Natural killer cell treated with Interleukin-12 subunit alpha and Interleukin-12 subunit beta and Interleukin-15 and Interleukin-18, amount 100 ng/mL, for 72 hours (primary cell): Measurements from ENCODE around the gene PROCA1. TPM values are rescaled to one million over a fixed set of nuclear protein-coding genes. Genes with fewer than 3 reads are reported as not detected.

Experiments used
- ATAC-seq, 2 donors: fragments of 150-1000 bp; cut with Tn5 transposase in 1 of 2; sonication (Bioruptor Pico), chemical (Tn5 transposase) in 1 of 2; 2 replicates each; pipeline ENCODE4 v1.10.0; 2021
- DNase-seq: peaks from one replicate; pipeline ENCODE4 v3.0.0; 2022; ENCODE audit warnings: low spot score
- H3K27ac Mint-ChIP-seq, 2 donors: 1 replicate in 1 of 2; 2 replicates in 1 of 2; pipeline ENCODE4 v1.8.0; 2022; ENCODE audit warnings: mixed read lengths in 2 of 2, mild to moderate bottlenecking in 1 of 2, moderate library complexity in 1 of 2
- H3K27me3 Mint-ChIP-seq, 2 donors: 1 replicate in 1 of 2; 2 replicates in 1 of 2; pipeline ENCODE4 v1.8.0; 2022; ENCODE audit warnings: mixed read lengths in 2 of 2
- H3K36me3 Mint-ChIP-seq: one replicate; pipeline ENCODE4 v1.8.0; 2022; ENCODE audit warnings: mixed read lengths
- H3K4me1 Mint-ChIP-seq, 2 donors: 1 replicate in 1 of 2; 2 replicates in 1 of 2; pipeline ENCODE4 v1.8.0; 2022; ENCODE audit warnings: low read depth in 2 of 2, mixed read lengths in 2 of 2, mild to moderate bottlenecking in 1 of 2
- H3K4me3 Mint-ChIP-seq: one replicate; pipeline ENCODE4 v1.8.0; 2022; ENCODE audit warnings: mixed read lengths
- H3K9me3 Mint-ChIP-seq: 2 replicates; pipeline ENCODE4 v1.8.0; 2022; ENCODE audit warnings: mixed read lengths
- total RNA-seq, 2 donors: library from RNA; stranded (reverse); gene quantifications; one replicate each; pipeline ENCODE4 v1.2.3, GENCODE V29; 2022

The PROCA1 gene
- total RNA-seq, 2 donors from 2014 or later: 3.7 to 4.6 TPM

- DNase-seq (no peak), ATAC-seq (no peak)
- no peaks in the 10 kb centered on the region for H3K9me3 Mint-ChIP-seq
- H3K4me3 Mint-ChIP-seq: no peak overlapping the region
- H3K36me3 Mint-ChIP-seq: peaks cover 16% of the 10 kb centered on the region
- peaks cover 12 to 15% of the 10 kb centered on the region in 2 donors for H3K27me3 Mint-ChIP-seq
- H3K27ac Mint-ChIP-seq: no peak overlapping the region
- peaks cover 36 to 39% of the 10 kb centered on the region in 2 donors for H3K4me1 Mint-ChIP-seq
Observed at GRCh38 chr17:28716740-28717577, 5.3 kb upstream of the PROCA1 start.

- Mint-ChIP-seq H3K4me1 (peaks cover 32 to 36% of the 10 kb centered on the region in 2 donors), H3K9me3 (no peaks in the 10 kb centered on the region), H3K27ac (no peak overlapping the region), H3K36me3 (peaks cover 5% of the 10 kb centered on the region), H3K4me3 (no peak overlapping the region), H3K27me3 (peaks cover 12 to 15% of the 10 kb centered on the region in 2 donors)
- DNase-seq: no peak
- ATAC-seq: no peak
Observed at GRCh38 chr17:28715217-28715616, 3.5 kb upstream of the PROCA1 start.

- H3K27ac Mint-ChIP-seq: peak overlapping the region in 1 of 2 donors; percentile 16
- DNase-seq (no peak), ATAC-seq (no peak)
- peaks cover 24 to 28% of the 10 kb centered on the region in 2 donors for H3K4me1 Mint-ChIP-seq
- H3K9me3 Mint-ChIP-seq: no peaks in the 10 kb centered on the region
- H3K27me3 Mint-ChIP-seq: peaks cover 12 to 15% of the 10 kb centered on the region in 2 donors
- no peak overlapping the region for H3K4me3 Mint-ChIP-seq
- no peaks in the 10 kb centered on the region for H3K36me3 Mint-ChIP-seq
Observed at GRCh38 chr17:28714281-28714680, 2.6 kb upstream of the PROCA1 start.

GRCh38 chr17:28712705-28713415 is 1.2 kb upstream of the PROCA1 start:
- Mint-ChIP-seq H3K27me3 (peaks cover 12 to 15% of the 10 kb centered on the region in 2 donors), H3K9me3 (no peaks in the 10 kb centered on the region), H3K27ac (peak overlapping the region; percentile 85 to 94), H3K4me3 (peak overlapping the region; percentile 83), H3K4me1 (peaks cover 13 to 18% of the 10 kb centered on the region in 2 donors), H3K36me3 (no peaks in the 10 kb centered on the region)
- DNase-seq: peak; percentile 28
- ATAC-seq: no peak

- Mint-ChIP-seq H3K9me3 (no peaks in the 10 kb centered on the region), H3K36me3 (no peaks in the 10 kb centered on the region), H3K4me3 (peak overlapping the region; percentile 83), H3K4me1 (peaks cover 13 to 17% of the 10 kb centered on the region in 2 donors), H3K27ac (peak overlapping the region; percentile 85 to 94), H3K27me3 (peaks cover 12 to 15% of the 10 kb centered on the region in 2 donors)
- DNase-seq: peak; percentile 84
- ATAC-seq: peak; percentile 56 to 57
Observed at GRCh38 chr17:28712032-28712704, 480 bp upstream of the PROCA1 start.

GRCh38 chr17:28710861-28711722 is 596 bp downstream of the PROCA1 start:
- peak; percentile 94 to 96 for ATAC-seq
- H3K9me3 Mint-ChIP-seq: no peaks in the 10 kb centered on the region

GRCh38 chr17:28707339-28707720 is 4.4 kb downstream of the PROCA1 start:
- Mint-ChIP-seq H3K36me3 (peaks cover 11% of the 10 kb centered on the region), H3K27me3 (no peaks in the 10 kb centered on the region), H3K27ac (no peak overlapping the region), H3K9me3 (no peaks in the 10 kb centered on the region), H3K4me1 (peaks cover 9 to 19% of the 10 kb centered on the region in 2 donors), H3K4me3 (no peak overlapping the region)
- ATAC-seq: no peak
- DNase-seq: no peak

More at GRCh38 chr17:28710861-28711722, 596 bp downstream of the PROCA1 start:
- Mint-ChIP-seq H3K4me3 (peak overlapping the region; percentile 92), H3K27ac (peak overlapping the region; percentile 85 to 94), H3K36me3 (no peaks in the 10 kb centered on the region), H3K27me3 (peaks cover 12 to 15% of the 10 kb centered on the region in 2 donors), H3K4me1 (peaks cover 13 to 17% of the 10 kb centered on the region in 2 donors)
- peak; percentile 90 for DNase-seq

GRCh38 chr17:28706471-28707338 is 5.0 kb downstream of the PROCA1 start:
- Mint-ChIP-seq H3K36me3 (peaks cover 13% of the 10 kb centered on the region), H3K4me3 (no peak overlapping the region), H3K27me3 (no peaks in the 10 kb centered on the region), H3K27ac (no peak overlapping the region), H3K4me1 (peaks cover 2 to 13% of the 10 kb centered on the region in 2 donors), H3K9me3 (no peaks in the 10 kb centered on the region)
- DNase-seq (no peak), ATAC-seq (no peak)

- Mint-ChIP-seq H3K9me3 (no peaks in the 10 kb centered on the region), H3K27ac (peak overlapping the region in 1 of 2 donors; percentile 57), H3K4me3 (no peak overlapping the region), H3K4me1 (peaks cover 0 to 9% of the 10 kb centered on the region in 2 donors), H3K27me3 (no peaks in the 10 kb centered on the region), H3K36me3 (peaks cover 13% of the 10 kb centered on the region)
- no peak for DNase-seq
- ATAC-seq: no peak
Observed at GRCh38 chr17:28705728-28706334, 5.9 kb downstream of the PROCA1 start.

GRCh38 chr17:28705074-28705659 is 6.5 kb downstream of the PROCA1 start:
- ATAC-seq: no peak
- Mint-ChIP-seq H3K9me3 (no peaks in the 10 kb centered on the region), H3K27ac (peak overlapping the region in 1 of 2 donors; percentile 57)

GRCh38 chr17:28704219-28704858 is 7.3 kb downstream of the PROCA1 start:
- H3K27ac Mint-ChIP-seq: peak overlapping the region in 1 of 2 donors; percentile 31
- peaks cover 13% of the 10 kb centered on the region for H3K36me3 Mint-ChIP-seq
- peaks cover 0 to 5% of the 10 kb centered on the region in 2 donors for H3K4me1 Mint-ChIP-seq
- DNase-seq (no peak), ATAC-seq (no peak)
- no peak overlapping the region for H3K4me3 Mint-ChIP-seq
- no peaks in the 10 kb centered on the region for H3K27me3 Mint-ChIP-seq
- no peaks in the 10 kb centered on the region for H3K9me3 Mint-ChIP-seq

More at GRCh38 chr17:28705074-28705659, 6.5 kb downstream of the PROCA1 start:
- Mint-ChIP-seq H3K4me1 (peaks cover 0 to 5% of the 10 kb centered on the region in 2 donors), H3K27me3 (no peaks in the 10 kb centered on the region), H3K4me3 (no peak overlapping the region), H3K36me3 (peaks cover 13% of the 10 kb centered on the region)
- DNase-seq: no peak
